NCI-H2196 (cell line): ENCODE measurements around the gene PRSS36.
A peak's percentile ranks its signal among the peaks of the same experiment; 100 is the strongest.

Experiments used
- DNase-seq: peaks from one replicate; lab custom pipeline; 2025; ENCODE audit not compliant: unreplicated experiment; lab: John Stamatoyannopoulos, UW

PRSS36 gene

DNA sequence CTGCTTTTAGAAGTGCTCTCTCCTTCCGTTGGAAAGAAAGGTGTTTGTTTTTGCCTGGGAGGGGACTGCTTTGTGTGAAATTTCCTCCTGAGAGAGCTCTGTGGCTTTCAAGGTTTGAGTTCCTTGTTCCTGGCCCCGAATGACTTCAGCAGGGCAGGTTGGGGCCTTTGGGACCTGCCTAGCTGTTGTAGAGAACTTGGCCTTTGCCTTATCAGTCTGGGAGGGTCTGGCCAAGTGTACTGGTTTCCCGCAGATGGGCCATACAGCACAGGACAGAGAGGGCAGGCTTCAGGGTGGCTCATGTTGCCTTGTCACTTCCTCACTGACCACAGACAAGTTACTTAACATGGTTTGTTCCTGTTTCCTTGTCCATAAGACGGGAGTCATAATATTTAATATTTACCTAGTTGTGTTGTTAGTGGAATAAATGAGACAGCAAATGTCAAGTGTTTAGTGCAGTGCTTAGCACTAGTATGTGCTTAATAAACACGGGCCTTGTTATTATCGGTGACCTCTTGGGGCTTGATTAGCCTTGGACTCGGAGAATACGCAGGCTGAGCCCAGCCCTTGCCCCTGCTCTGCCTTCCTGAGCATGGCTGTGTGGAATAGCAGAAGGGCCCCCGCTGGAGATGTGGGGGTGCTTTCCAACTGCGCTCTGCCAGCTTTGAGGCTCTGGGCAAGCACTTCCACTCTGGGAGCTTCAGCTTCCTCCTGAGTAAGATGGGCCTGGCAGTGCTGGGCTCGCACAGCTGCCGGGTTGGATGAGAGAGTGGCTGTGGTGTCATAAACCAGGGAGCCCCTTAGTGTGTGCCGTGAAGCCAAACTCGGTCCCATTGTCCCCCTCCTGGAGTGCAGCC lies 20.9 kb downstream of the PRSS36 start:
- no peak for DNase-seq

DNA sequence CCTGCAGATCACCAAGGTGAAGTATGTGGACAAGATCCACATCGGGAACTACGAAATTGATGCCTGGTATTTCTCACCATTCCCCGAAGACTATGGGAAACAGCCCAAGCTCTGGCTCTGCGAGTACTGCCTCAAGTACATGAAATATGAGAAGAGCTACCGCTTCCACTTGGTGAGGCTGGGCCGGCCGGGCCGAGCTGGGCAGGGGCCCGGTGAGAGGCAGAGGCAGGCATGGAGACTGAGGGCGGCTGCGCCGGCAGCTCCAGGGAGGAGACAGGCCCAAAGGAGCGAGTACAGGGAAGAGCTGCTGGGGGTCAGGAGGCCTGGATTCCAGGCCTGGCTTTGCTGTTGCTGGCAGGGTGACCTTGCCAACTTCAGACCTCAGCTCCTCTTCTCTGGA lies 22.7 kb downstream of the PRSS36 start:
- DNase-seq, result peak; percentile 13

DNA sequence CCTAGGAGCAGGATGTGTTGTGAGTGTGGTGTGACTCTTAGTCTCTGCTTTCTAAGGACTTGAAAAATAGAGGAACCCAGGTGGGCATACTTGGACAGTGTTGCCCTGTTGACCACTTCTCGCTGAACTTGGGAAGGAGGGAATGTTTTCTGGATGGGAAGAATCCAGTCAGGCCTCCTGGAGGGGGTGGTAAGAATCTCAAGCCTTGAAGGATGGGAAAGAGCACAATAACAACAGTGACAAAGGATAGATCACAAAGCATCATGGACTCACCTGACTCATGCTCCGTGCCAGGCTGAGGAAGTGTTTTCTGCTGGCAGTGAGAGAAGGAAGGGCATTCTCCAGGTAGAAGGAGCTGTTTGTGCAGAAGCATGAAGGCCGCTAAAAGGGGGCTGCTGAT lies 24.0 kb downstream of the PRSS36 start:
- no peak for DNase-seq

DNA sequence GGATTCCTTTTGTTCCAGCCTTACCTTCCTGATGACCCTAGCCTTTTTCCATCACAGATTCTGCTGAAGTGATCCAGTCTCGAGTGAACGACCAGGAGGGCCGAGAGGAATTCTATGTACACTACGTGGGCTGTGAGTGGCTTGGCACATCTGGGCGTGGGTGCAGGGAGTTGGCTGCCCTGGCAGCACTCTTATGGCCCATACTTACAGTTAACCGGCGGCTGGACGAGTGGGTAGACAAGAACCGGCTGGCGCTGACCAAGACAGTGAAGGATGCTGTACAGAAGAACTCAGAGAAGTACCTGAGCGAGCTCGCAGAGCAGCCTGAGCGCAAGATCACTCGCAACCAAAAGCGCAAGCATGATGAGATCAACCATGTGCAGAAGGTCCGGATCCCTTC lies 29.7 kb downstream of the PRSS36 start:
- DNase-seq, result no peak

DNA sequence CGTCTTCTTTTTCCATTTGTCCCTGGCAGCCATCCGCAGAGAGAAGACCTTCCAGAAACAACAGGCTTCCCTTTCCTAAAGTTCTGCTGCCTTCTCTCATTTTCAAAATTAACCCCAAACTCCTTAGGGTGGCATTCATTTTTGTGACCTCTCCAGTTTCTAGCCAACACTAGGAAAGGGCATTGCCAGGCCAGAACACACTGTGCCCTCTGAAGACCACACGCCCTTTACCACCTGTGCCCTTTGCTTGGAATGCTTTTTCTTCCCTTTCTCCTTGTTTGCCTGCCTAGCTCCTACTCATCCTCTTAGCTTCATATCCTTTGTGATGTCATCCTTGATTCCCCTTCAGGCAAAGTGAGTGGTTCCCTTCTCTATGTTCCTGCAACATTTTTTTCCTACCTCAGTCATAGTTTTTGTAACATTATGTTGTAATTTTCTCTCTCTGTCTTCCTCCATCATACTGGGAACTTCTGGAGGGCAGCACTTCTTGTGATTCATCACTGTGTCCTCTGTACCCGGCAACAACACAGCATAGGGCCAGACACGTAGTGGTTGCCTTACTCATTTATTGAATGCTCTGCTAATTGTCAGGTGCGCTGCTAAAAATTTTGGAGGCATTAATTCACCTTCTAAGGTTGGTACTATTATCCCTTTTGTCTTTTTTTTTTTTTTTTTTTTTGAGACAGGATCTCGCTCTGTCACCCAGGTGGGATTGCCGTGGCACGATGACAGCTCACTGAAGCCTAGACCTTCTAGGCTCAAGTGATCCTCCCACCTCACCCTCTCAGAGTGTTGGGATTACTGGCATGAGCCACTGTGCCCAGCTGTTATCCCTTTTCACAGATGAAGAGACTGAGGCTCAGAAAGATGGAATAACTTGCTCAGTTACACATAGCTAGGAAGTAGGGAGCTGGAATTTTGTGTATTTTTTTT lies 31.4 kb downstream of the PRSS36 start:
- no peak for DNase-seq

DNA sequence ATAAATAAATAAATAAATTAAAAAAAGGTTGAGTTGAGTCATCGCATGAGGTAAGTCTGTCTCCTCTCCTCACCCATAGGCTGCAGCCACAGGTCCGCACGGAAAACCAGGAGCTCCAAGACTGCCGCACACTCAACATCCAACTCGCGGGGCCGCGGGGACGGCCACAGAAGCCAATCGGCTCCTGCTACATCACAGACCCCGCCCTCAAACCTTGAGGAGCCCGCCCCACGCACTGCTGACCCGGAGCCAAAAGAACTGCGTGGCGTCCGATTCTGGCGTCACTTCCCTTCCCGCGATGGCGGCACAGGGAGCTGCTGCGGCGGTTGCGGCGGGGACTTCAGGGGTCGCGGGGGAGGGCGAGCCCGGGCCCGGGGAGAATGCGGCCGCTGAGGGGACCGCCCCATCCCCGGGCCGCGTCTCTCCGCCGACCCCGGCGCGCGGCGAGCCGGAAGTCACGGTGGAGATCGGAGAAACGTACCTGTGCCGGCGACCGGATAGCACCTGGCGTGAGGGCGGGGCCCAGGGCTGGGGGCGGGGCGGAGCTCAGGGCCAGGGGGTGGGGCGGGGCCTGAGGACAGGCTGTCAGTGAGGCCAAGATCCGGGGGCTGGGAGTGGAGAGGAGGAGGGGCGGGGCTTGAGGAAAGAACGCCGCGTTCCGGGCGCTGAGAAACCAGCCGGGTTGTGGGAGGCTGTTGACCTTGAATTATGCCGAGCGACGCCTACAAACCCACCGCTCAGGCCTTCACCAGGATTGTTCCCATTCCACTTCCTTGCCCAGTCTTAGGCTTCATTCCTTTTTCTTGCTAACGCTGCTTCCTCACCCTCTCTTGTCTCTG lies 32.3 kb downstream of the PRSS36 start, which contains the start of gene KAT8:
Gene KAT8 (plus strand): TSS at position 281 of the 839 bp plus-strand sequence. CDS start 18 bp downstream, at position 299.
- DNase-seq, result peak; percentile 98

DNA sequence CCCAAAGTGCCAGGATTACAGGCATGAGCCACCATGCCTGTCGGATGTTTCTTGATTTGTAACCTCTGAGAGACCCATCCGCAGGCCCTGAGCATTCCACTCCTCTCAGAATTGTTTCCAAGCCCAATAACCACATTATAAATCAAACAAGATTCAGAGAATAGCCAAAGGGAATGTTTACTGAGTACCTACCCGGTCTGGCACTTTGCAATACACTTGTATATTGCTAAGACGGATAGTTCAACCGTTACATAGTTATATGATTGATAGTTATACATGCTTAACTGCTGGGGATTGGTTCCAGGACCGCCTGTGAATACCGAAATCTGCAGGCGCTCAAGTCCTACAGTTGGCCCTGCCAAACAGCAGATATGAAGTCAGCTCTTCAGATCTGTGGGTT lies 35.4 kb downstream of the PRSS36 start:
- no peak for DNase-seq

DNA sequence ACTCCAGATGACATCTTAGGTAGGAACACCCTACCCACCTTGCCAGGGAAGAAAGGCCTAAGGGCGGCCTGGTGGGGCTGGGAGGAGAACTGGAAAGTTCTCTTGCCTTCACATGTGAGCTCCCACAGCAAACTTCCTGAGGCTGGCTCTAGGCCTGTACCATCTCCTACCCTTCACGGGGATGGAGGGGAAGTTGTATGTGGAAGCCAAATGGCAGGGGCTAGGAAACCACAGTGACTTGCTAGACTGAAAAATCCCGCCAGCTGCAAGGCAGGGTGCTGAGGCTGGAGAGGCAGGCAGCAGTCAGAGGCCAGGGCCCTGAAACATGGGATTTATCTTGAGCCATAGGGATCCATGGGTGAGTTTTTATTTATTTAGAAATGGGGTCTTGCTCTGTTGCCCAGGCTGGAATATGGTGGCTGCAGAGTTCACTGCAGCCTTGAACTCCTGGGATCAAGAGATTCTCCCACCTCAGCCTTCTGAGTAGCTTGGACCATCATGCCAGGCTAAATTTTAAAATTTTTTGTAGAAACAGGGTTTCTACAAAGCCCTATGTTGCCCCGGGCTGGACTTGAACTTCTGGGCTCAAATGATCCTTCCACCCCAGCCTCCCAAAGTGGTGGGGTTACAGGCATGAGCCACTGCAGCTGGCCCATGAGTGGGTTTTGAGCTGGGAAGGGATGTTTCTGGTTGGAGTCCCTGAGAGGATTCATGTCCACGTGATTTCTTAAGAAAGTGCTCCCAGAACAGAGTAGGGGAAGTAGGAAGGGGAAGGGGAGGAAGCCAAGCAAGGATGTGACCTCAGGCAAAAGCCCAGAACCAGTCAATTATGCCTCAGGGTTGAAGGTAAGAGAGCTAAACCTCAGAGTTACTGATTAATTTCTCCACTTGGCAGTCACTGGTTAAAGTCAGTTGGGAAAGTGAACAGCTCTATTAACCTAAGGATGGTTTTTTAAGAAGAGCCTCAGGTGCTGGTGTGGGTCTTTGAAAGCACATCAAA lies 36.4 kb downstream of the PRSS36 start:
- DNase-seq, result no peak

DNA sequence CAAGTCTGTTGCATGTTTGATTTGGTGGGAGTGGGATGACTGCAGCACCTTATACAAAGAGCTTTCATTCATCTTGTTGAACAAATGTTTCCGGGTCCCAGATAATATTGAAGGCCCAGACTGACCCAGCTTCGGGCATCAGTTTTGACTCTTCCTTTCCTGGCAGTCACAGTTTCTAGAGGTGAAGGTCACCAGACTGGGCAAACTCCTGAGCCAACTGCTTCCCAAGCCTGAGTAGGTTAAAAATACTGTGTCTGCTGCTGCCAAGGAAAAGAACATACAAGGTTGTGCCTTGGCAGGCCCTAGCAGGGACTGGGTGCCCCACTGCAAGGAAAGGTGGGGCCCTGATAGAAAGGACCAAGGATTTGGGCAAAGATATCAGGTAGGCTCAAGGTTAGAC lies 37.2 kb downstream of the PRSS36 start:
- DNase-seq, result no peak

DNA sequence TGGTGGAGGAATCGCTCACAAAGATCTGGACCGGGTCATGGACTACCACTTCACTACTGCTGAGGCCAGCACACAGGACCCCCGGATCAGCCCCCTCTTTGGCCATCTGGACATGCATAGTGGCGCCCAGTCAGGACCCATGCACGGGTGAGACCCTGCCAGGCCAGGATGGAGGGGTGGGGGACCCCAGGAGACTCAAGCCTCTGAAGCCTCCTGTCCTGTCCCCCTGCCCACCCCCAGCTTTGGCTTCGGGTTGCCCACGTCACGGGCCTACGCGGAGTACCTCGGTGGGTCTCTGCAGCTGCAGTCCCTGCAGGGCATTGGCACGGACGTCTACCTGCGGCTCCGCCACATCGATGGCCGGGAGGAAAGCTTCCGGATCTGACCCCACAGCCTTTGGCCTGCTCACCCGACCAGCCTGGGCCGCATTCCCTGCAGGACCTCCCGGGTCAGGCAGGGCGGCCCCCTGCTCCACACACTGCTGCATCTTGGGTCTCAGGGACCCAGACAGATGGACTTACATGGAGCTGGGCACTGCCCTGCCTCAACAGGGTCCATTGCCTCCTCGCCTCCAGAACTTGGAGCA lies 37.9 kb downstream of the PRSS36 start:
- DNase-seq, result no peak

DNA sequence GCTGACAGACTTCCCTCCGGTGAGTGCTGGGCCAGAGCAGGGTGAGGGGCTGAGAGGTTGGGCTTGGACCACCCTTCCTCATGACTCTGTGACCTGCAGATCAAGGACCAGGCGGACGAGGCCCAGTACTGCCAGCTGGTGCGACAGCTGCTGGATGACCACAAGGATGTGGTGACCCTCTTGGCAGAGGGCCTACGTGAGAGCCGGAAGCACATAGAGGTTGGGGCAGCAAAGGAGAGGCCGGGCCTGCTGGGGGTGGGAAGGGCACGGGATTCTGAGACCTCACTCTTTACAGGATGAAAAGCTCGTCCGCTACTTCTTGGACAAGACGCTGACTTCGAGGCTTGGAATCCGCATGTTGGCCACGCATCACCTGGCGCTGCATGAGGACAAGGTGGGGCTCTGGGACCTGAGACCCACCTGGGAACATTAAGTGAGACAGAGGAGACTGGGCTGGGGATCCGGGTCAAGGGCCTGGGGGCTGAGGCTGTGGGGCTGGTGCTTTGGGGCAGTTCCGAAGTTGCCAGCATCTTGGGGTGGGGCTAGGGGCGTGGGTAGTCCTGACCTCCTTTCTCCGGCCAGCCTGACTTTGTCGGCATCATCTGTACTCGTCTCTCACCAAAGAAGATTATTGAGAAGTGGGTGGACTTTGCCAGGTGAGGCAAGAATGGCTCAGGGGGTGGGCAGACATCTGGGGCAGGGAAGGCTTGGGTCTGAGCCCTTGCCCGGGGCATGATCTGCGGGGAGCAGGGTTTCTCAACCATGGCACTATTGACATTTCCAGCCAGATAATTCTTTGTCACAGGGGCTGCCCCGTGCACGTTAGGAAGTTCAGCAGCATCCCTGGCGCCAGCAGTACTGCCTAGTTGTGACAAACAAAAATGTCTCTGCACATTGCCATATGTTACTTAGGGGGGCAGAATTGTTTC lies 39.5 kb downstream of the PRSS36 start:
- no peak for DNase-seq

DNA sequence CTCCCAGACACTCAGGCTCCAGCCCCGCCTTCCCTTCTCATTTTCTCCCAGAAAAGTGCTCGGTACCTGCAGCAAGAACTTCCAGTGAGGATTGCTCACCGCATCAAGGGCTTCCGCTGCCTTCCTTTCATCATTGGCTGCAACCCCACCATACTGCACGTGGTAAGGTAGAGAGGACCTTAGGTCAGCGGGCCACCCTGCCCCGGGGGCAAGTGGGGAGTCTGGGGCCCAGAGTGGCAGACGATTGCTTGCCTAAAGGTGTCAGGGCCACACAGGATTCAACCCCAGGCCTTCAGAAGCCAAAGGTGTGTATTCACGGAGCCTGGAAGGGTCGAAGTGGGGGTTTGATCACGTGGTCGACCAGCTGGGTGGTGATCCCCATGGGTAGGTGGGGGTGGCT lies 40.2 kb downstream of the PRSS36 start:
- DNase-seq, result no peak

DNA sequence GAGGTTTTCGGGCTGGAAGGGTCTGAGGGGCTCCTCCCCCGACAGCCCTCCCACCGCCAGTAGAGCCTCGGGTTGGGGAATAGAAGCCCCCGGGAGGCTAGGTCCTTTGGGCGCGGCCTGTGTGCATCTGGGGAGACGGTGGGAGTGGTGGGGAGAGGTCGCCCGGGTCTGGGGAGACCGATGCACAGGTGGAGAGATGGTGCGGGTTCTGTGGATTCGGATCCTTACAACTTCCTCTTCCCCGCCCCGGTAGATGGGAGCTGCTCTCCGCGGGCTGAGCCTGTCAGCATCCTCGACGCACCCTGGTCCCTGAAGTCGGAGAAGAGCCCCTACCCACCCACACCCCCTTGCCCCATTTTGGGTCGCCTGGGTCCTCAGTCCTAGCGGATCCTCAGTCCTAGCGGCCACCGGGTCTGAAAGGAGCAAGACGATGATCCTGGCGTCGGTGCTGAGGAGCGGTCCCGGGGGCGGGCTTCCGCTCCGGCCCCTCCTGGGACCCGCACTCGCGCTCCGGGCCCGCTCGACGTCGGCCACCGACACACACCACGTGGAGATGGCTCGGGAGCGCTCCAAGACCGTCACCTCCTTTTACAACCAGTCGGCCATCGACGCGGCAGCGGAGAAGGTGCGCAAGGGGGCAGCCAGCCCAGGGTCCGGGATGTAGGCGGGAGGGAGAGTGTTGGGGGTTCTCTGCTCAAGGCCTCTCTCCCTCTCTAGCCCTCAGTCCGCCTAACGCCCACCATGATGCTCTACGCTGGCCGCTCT lies 40.9 kb downstream of the PRSS36 start:
- no peak for DNase-seq

DNA sequence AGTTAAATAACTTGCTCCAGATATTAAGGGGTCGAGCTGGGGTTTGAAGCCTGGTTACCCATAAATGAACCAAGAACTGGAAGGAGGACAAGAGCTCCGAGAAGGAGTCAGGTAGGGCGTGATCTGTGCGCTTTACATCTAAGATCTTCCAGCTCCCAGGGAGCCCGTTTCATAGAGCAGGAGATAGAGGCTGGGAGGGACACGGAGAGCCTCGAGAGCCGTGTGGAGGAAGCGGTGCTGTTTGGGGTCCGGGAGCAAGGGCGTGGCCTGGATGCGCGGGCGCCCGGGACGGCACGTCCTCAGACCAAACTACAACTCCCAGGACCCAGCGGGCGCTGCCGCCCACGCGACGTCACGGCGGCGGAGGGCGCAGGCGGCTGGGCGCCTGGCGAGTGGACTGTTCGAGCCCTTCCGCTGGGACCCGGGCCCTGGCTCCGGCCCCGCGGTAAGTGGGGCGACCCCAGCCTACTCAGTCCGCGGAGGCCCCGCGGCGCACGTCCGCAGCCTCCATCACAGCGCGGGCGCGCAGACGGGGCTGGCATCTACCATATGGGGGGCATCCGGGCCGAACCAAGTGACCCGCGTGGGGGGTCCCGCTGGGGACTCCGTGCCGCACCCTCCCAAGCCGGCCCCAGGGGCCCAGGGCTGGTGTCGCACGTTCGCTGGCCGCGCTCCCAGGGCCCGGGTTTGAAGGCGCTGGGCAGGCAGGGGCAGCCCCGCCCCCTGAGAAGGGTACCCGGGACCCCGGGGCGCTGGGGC lies 41.7 kb downstream of the PRSS36 start, which contains the start of gene BCKDK:
Gene BCKDK (plus strand): TSS at position 352 of the 759 bp plus-strand sequence. CDS start 838 bp downstream, outside the sequence.
- peak; percentile 65 for DNase-seq

DNA sequence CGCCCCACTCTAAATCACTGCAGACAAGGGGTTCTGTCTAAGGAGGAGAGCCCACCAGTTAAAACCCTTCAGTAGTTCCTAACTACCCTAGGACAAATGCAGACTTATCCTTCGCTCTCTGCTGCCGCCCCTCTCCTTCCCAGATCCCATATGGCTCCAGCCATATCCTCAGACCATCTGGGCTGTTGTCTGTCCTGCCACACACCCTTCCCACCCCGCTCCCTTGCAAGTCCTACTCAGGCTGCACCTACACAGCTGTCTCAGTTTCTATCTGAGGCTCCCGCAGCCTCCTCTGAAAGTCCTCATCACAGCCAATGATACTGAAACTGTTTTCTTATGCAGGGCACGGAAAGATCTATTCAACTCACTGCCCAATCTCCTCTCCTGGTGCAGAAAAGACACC lies 42.4 kb downstream of the PRSS36 start:
- DNase-seq, result no peak
